MCF 10A (cell line): ENCODE data around the gene FOLR3. TPM values are rescaled to one million over a fixed set of nuclear protein-coding genes. Genes with fewer than 3 reads are reported as not detected.
"Not testable (repeated sequence)": the region's sequence is repeated elsewhere in the genome, so short reads cannot be mapped to it uniquely, and the experiment has no call there.

ENCODE experiments used
- BruUV-seq: library from RNA; stranded (reverse); fragments of 400-500 nt; replicated peaks from 2 replicates; lab custom pipeline; 2021; lab: Mats Ljungman, UMichigan
- CTCF ChIA-PET: fragments of 300-600 bp; sonication (Branson Sonifier 250); formaldehyde crosslinking; extraction: SDS; loops from one replicate; lab custom pipeline; 2021; ENCODE audit warnings: antibody characterized with exemption, inconsistent platforms; lab: Yijun Ruan, JAX
- POLR2A ChIA-PET: fragments of 300-600, 350-650 bp; sonication (Branson Sonifier 250); formaldehyde crosslinking; extraction: SDS; loops from one replicate; lab custom pipeline; 2020; ENCODE audit warnings: antibody characterized with exemption, inconsistent platforms; lab: Yijun Ruan, JAX
- DNase-seq: peaks from one replicate; pipeline ENCODE4 v3.0.0-alpha.2; 2018; ENCODE audit not compliant: unreplicated experiment
- H3K27ac Mint-ChIP-seq: one replicate; pipeline ENCODE4 v1.8.0; 2022; ENCODE audit warnings: mild to moderate bottlenecking, low read depth, mixed read lengths; ENCODE audit not compliant: unreplicated experiment
- H3K27me3 Mint-ChIP-seq: one replicate; pipeline ENCODE4 v1.8.0; 2022; ENCODE audit warnings: mixed read lengths; ENCODE audit not compliant: insufficient read depth, unreplicated experiment
- H3K36me3 Mint-ChIP-seq: one replicate; pipeline ENCODE4 v1.8.0; 2022; ENCODE audit warnings: mild to moderate bottlenecking, moderate library complexity, mixed read lengths; ENCODE audit not compliant: insufficient read depth, unreplicated experiment
- H3K4me1 Mint-ChIP-seq: one replicate; pipeline ENCODE4 v1.8.0; 2022; ENCODE audit warnings: mixed read lengths; ENCODE audit not compliant: insufficient read depth, unreplicated experiment
- H3K4me3 Mint-ChIP-seq: one replicate; pipeline ENCODE4 v1.8.0; 2022; ENCODE audit warnings: mild to moderate bottlenecking, moderate library complexity, mixed read lengths; ENCODE audit not compliant: unreplicated experiment
- H3K9me3 Mint-ChIP-seq: one replicate; pipeline ENCODE4 v1.8.0; 2022; ENCODE audit warnings: mixed read lengths; ENCODE audit not compliant: unreplicated experiment
- CTCF ChIP-seq: fragments of 200-600 bp; IDR thresholded peaks from one replicate; pipeline ENCODE4 v1.8.0; 2022; ENCODE audit warnings: antibody characterized with exemption, mild to moderate bottlenecking; ENCODE audit not compliant: unreplicated experiment
- intact Hi-C: fragments of 100-400 bp; cut with micrococcal nuclease; formaldehyde crosslinking; loops from 2 replicates; pipeline ENCODE4 v1.14.1; 2022
- total RNA-seq: library from RNA; stranded (reverse); gene quantifications from 2 replicates; pipeline ENCODE4 v1.2.3, GENCODE V29; 2022

The FOLR3 gene
- total RNA-seq, 1 experiment from 2014 or later = 2.0 TPM

- TF ChIP-seq CTCF = no peak
- Mint-ChIP-seq H3K36me3 (no peaks in the 10 kb centered on the region), H3K27me3 (no peaks in the 10 kb centered on the region), H3K9me3 (no peaks in the 10 kb centered on the region), H3K4me3 (no peak overlapping the region), H3K4me1 (peaks cover 12% of the 10 kb centered on the region), H3K27ac (no peak overlapping the region)
- intact Hi-C loops = no loop called here
- no peak for DNase-seq
- POLR2A ChIA-PET = interaction anchor here (0.8 to 6.7 kb wide), 5 partner anchors 10 to 106 kb away, joined by 3 to 54 read pairs (median 6); partner anchors contain the start of gene ANAPC15
- CTCF ChIA-PET = interaction anchor here (1.2 to 5.5 kb wide), 5 partner anchors 10 to 56 kb away, joined by 3 to 111 read pairs (median 7); partner anchors contain the start of gene ANAPC15
- no TSS peak for BruUV-seq
Measured at GRCh38 chr11:72146625-72147024, 11.1 kb downstream of the FOLR3 start.

- BruUV-seq = no TSS peak
- H3K4me3 Mint-ChIP-seq = no peak overlapping the region
- H3K4me1 Mint-ChIP-seq = no peaks in the 10 kb centered on the region
- H3K27me3 Mint-ChIP-seq = no peaks in the 10 kb centered on the region
- intact Hi-C loops = no loop called here
- H3K36me3 Mint-ChIP-seq = no peaks in the 10 kb centered on the region
- H3K9me3 Mint-ChIP-seq = no peaks in the 10 kb centered on the region
- no peak for DNase-seq
- CTCF ChIA-PET = interaction anchor here (0.7 kb wide), 1 partner anchor 280 kb away, joined by 5 read pairs; no protein-coding TSS in a partner anchor
- no peak for TF ChIP-seq CTCF
- H3K27ac Mint-ChIP-seq = no peak overlapping the region
- POLR2A ChIA-PET = interaction anchor here (0.7 to 1.3 kb wide), 3 partner anchors 8 to 92 kb away, joined by 3 read pairs; no protein-coding TSS in a partner anchor
Measured at GRCh38 chr11:72150882-72151281, 15.4 kb downstream of the FOLR3 start.

- intact Hi-C loops, BruUV-seq, H3K27me3 Mint-ChIP-seq, H3K27ac Mint-ChIP-seq, H3K4me3 Mint-ChIP-seq, DNase-seq, H3K4me1 Mint-ChIP-seq, H3K36me3 Mint-ChIP-seq, H3K9me3 Mint-ChIP-seq: not testable (repeated sequence)
- ChIA-PET POLR2A (interaction anchor here (0.8 to 1.8 kb wide), 3 partner anchors 9 to 114 kb away, joined by 4 to 10 read pairs (median 9); no protein-coding TSS in a partner anchor), CTCF (interaction anchor here (6.5 kb wide), 1 partner anchor 10 kb away, joined by 46 read pairs; no protein-coding TSS in a partner anchor)
Measured at GRCh38 chr11:72153874-72154273, 18.3 kb downstream of the FOLR3 start.

GRCh38 chr11:72154816-72155215, 19.3 kb downstream of the FOLR3 start:
- H3K4me1 Mint-ChIP-seq = no peaks in the 10 kb centered on the region
- H3K9me3 Mint-ChIP-seq = no peaks in the 10 kb centered on the region
- no peak overlapping the region for H3K27ac Mint-ChIP-seq
- DNase-seq = no peak
- ChIA-PET POLR2A (interaction anchor here (0.9 to 3.0 kb wide), 4 partner anchors 10 to 130 kb away, joined by 3 to 14 read pairs (median 10); partner anchors contain the start of gene ANAPC15), CTCF (interaction anchor here (0.8 to 6.5 kb wide), 2 partner anchors 11 to 130 kb away, joined by 3 to 46 read pairs; no protein-coding TSS in a partner anchor)
- intact Hi-C loops = no loop called here
- no peak overlapping the region for H3K4me3 Mint-ChIP-seq
- no peaks in the 10 kb centered on the region for H3K27me3 Mint-ChIP-seq
- no peak for TF ChIP-seq CTCF
- no TSS peak for BruUV-seq
- no peaks in the 10 kb centered on the region for H3K36me3 Mint-ChIP-seq
